ENCODE measurements around the gene PSME3.
"Not testable (repeated sequence)": the region's sequence is repeated elsewhere in the genome, so short reads cannot be mapped to it uniquely, and the experiment has no call there.

DNA sequence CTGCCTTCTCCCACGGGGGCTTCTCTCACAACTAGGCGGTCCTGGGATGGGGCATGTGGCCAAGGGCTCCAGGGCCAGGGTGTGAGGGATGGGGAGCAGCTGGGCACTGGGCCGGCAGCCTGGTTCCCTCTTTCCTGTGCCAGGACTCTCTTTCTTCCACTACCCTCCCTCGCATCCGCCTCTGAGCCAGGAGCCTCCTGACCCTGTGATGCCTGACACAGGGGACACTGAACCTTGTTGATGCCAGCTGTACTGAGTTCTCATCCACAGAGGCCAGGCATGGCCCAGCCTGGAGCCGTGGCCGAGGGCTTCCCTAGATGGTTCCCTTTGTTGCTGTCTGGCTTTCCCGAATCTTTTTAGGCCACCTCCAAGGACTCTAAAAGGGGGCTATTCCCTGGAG, 23.3 kb downstream of the PSME3 start:
- TF ChIP-seq EZH2 (IDR thresholded peaks at IDR 0.05); POLR2AphosphoS5 (IDR thresholded peaks at IDR 0.05; ENCODE audit: borderline replicate concordance, low read depth, low read length); FOXP2 (optimal IDR thresholded peaks at IDR 0.05; ENCODE audit: control extremely low read depth, extremely low read length, insufficient read depth): not testable (repeated sequence)
